Measurements from ENCODE around the gene OPRPN. TPM values are rescaled to one million over a fixed set of nuclear protein-coding genes. Genes with fewer than 3 reads are reported as not detected.

The OPRPN gene
- polyA plus RNA-seq (ENCODE audit: insufficient read depth in 1 of 5, insufficient read length in 5 of 5, low replicate concordance in 1 of 5): not detected
- long read RNA-seq, donor 1: 0 reads
- long read RNA-seq, donor 2: 0 reads
- long read RNA-seq, donor 3: 0 reads
- long read RNA-seq, donor 4: 0 reads
- long read RNA-seq, donor 5: 0 reads
- long read RNA-seq, donor 6: 0 reads
- long read RNA-seq, donor 7: 0 reads
- long read RNA-seq, donor 8: 0 reads

- DNase-seq: no peak
Observed at GRCh38 chr4:70397580-70397979, at the start of gene OPRPN. Gene OPRPN (plus strand): TSS chr4:70397940. CDS start chr4:70399286, 1,346 bp downstream.

- DNase-seq: no peak
Observed at GRCh38 chr4:70356185-70356584, 41.6 kb upstream of the OPRPN start.

- DNase-seq: peak in 1 of 2 donors; percentile 13
Observed at GRCh38 chr4:70359115-70359661, 38.6 kb upstream of the OPRPN start.

- DNase-seq: no peak
Observed at GRCh38 chr4:70360460-70360859, 37.3 kb upstream of the OPRPN start, which contains the start of gene SMR3A. Gene SMR3A (plus strand): TSS chr4:70360760. CDS start chr4:70362116, 1,356 bp downstream.

GRCh38 chr4:70364002-70364401 is 33.7 kb upstream of the OPRPN start:
- DNase-seq: no peak

- no peak for DNase-seq
Observed at GRCh38 chr4:70365479-70365878, 32.3 kb upstream of the OPRPN start.

- DNase-seq: no peak
Observed at GRCh38 chr4:70367813-70368212, 29.9 kb upstream of the OPRPN start.

- DNase-seq: no peak
Observed at GRCh38 chr4:70371987-70372386, 25.8 kb upstream of the OPRPN start.

GRCh38 chr4:70372760-70373159 is 25.0 kb upstream of the OPRPN start:
- no peak for DNase-seq

- peak in 1 of 2 donors; percentile 8 for DNase-seq
Observed at GRCh38 chr4:70380578-70380977, 17.2 kb upstream of the OPRPN start.

GRCh38 chr4:70382691-70383181 is 15.0 kb upstream of the OPRPN start, which contains the start of gene SMR3B:
Gene SMR3B (plus strand): TSS chr4:70383131. CDS start chr4:70384511, 1,380 bp downstream.
- no peak for DNase-seq

- DNase-seq: no peak
Observed at GRCh38 chr4:70392057-70392776, 5.5 kb upstream of the OPRPN start.

GRCh38 chr4:70399319-70399718 is 1.6 kb downstream of the OPRPN start:
- no peak for DNase-seq

- no peak for DNase-seq
Observed at GRCh38 chr4:70402762-70403161, 5.0 kb downstream of the OPRPN start.

- DNase-seq: no peak
Observed at GRCh38 chr4:70405765-70406164, 8.0 kb downstream of the OPRPN start.

- no peak for DNase-seq
Observed at GRCh38 chr4:70425306-70425705, 27.6 kb downstream of the OPRPN start.

GRCh38 chr4:70426789-70427188 is 29.0 kb downstream of the OPRPN start:
- no peak for DNase-seq

- no peak for DNase-seq
Observed at GRCh38 chr4:70437197-70437596, 39.5 kb downstream of the OPRPN start.

- no peak for DNase-seq
Observed at GRCh38 chr4:70442474-70442873, 44.7 kb downstream of the OPRPN start.

GRCh38 chr4:70443329-70443728 is 45.6 kb downstream of the OPRPN start:
- no peak for DNase-seq

- no peak for DNase-seq
Observed at GRCh38 chr4:70449220-70449619, 51.5 kb downstream of the OPRPN start.

GRCh38 chr4:70452946-70453345 is 55.2 kb downstream of the OPRPN start:
- DNase-seq: no peak

All from right lung (tissue), 10 donors.